HCT116 (cell line): ENCODE measurements around the gene ABI1. TPM values are rescaled to one million over a fixed set of nuclear protein-coding genes. Genes with fewer than 3 reads are reported as not detected.

Experiments used
- ATAC-seq: fragments of 200-7000 bp; cut with Tn5 transposase; 2 replicates; pipeline ENCODE4 v1.9.1; 2020; ENCODE audit warnings: mild to moderate bottlenecking, moderate library complexity
- BruUV-seq: library from RNA; stranded (reverse); fragments of 400-500 nt; replicated peaks from 2 replicates; lab custom pipeline; 2021; lab: Mats Ljungman, UMichigan
- CTCF ChIA-PET: fragments of 300-600 bp; sonication (Branson Sonifier 250); formaldehyde crosslinking; loops from one replicate; lab custom pipeline; 2021; ENCODE audit warnings: antibody characterized with exemption; lab: Charles Lee
- POLR2A ChIA-PET: fragments of 300-600, 350-600 bp; sonication (Branson Sonifier 250); formaldehyde crosslinking; loops from one replicate; lab custom pipeline; 2021; ENCODE audit warnings: antibody characterized with exemption; lab: Charles Lee
- RAD21 ChIA-PET, 2 experiments: fragments of 300-600 bp; sonication (Branson Sonifier 250); formaldehyde crosslinking; loops; one replicate each; lab custom pipeline; 2023; ENCODE audit warnings: low total read pairs in 2 of 2; ENCODE audit not compliant: uncharacterized antibody in 2 of 2, unreplicated experiment in 2 of 2, low non-redundant PET in 1 of 2; lab: Charles Lee
- DNase-seq: peaks from one replicate; pipeline ENCODE4 v3.0.0-alpha.2; 2010; ENCODE audit warnings: low read depth, low spot score
- H2AFZ ChIP-seq: fragments of 200-600 bp; shearing (Covaris generic), sonication (generic); 2 replicates; pipeline ENCODE4 v1.6.1; 2017; ENCODE audit warnings: low read depth, mixed run types, mixed read lengths, antibody characterized with exemption, low read length; ENCODE audit not compliant: poor library complexity, severe bottlenecking
- H3K27ac ChIP-seq: 2 replicates; pipeline ENCODE4 v1.5.1; 2012; ENCODE audit warnings: low read depth, low read length
- H3K27me3 ChIP-seq: fragments of 200-600 bp; sonication (generic); 2 replicates; pipeline ENCODE4 v1.6.1; 2016; ENCODE audit warnings: mixed run types, low read length, mixed read lengths; ENCODE audit not compliant: insufficient read depth
- H3K36me3 ChIP-seq, 2 experiments: fragments of 200-500 bp in 1 of 2; fragments of 200-600 bp in 1 of 2; sonication (Bioruptor generic) in 1 of 2; sonication (generic) in 1 of 2; 2 replicates each; pipeline versions ENCODE4 v1.5.1 to v1.6.1; 2014 to 2016; ENCODE audit warnings: low read length in 2 of 2, inconsistent platforms in 1 of 2, mixed read lengths in 1 of 2, mixed run types in 1 of 2; ENCODE audit not compliant: insufficient read depth in 2 of 2, control insufficient read depth in 1 of 2
- H3K4me1 ChIP-seq, 2 experiments: fragments of 200-600 bp in 1 of 2; sonication (generic) in 1 of 2; 2 replicates each; pipeline versions ENCODE4 v1.5.1 to v1.6.1; 2012 to 2017; ENCODE audit warnings: low read length in 2 of 2, inconsistent platforms in 1 of 2, mild to moderate bottlenecking in 1 of 2, mixed read lengths in 1 of 2, mixed run types in 1 of 2, moderate library complexity in 1 of 2; ENCODE audit not compliant: insufficient read depth in 2 of 2, control insufficient read depth in 1 of 2
- H3K4me2 ChIP-seq: fragments of 200-600 bp; sonication (generic); 2 replicates; pipeline ENCODE4 v1.6.1; 2017; ENCODE audit warnings: mixed run types, low read length, mixed read lengths
- H3K4me3 ChIP-seq, 2 experiments: fragments of 200-600 bp in 1 of 2; sonication (generic) in 1 of 2; replicated peaks in 1 of 2; 2 replicates each; pipeline ENCODE4 v1.5.1; 2011 to 2016; ENCODE audit warnings: low read length in 2 of 2, control low read depth in 1 of 2, low read depth in 1 of 2, mild to moderate bottlenecking in 1 of 2, mixed read lengths in 1 of 2, mixed run types in 1 of 2
- H3K79me2 ChIP-seq: fragments of 200-600 bp; sonication (generic); 2 replicates; pipeline ENCODE4 v1.6.1; 2017; ENCODE audit warnings: mild to moderate bottlenecking, mixed run types, low read length, moderate library complexity, mixed read lengths; ENCODE audit not compliant: insufficient read depth
- H3K9ac ChIP-seq: fragments of 200-600 bp; sonication (generic); 2 replicates; pipeline ENCODE4 v1.6.1; 2016; ENCODE audit warnings: low read length, mixed read lengths
- H3K9me2 ChIP-seq: fragments of 200-600 bp; sonication (generic), shearing (Covaris generic); 2 replicates; pipeline ENCODE4 v1.6.1; 2017; ENCODE audit warnings: mixed run types, mild to moderate bottlenecking, moderate library complexity; ENCODE audit not compliant: insufficient read depth
- H3K9me3 ChIP-seq, 2 experiments: fragments of 200-500 bp in 1 of 2; fragments of 200-600 bp in 1 of 2; sonication (Bioruptor generic) in 1 of 2; sonication (generic) in 1 of 2; 2 replicates each; pipeline ENCODE4 v1.6.1; 2014 to 2017; ENCODE audit warnings: low read length in 2 of 2, mixed read lengths in 2 of 2, inconsistent platforms in 1 of 2, low read depth in 1 of 2, mild to moderate bottlenecking in 1 of 2, mixed run types in 1 of 2, moderate library complexity in 1 of 2; ENCODE audit not compliant: control insufficient read depth in 1 of 2, insufficient read depth in 1 of 2
- H4K20me1 ChIP-seq: fragments of 200-600 bp; sonication (generic), shearing (Covaris generic); 2 replicates; pipeline ENCODE4 v1.6.1; 2017; ENCODE audit warnings: mixed run types, mild to moderate bottlenecking, moderate library complexity; ENCODE audit not compliant: insufficient read depth
- CBX3 ChIP-seq: IDR thresholded peaks from 2 replicates; pipeline ENCODE4 v1.6.1; 2012; ENCODE audit warnings: low read depth
- EGR1 ChIP-seq: IDR thresholded peaks from 2 replicates; pipeline ENCODE4 v1.6.1; 2012; ENCODE audit warnings: low read depth
- EZH2phosphoT487 ChIP-seq: fragments of 200-600 bp; IDR thresholded peaks from 2 replicates; pipeline ENCODE4 v1.6.1; 2018; ENCODE audit warnings: antibody characterized with exemption, borderline replicate concordance
- FOSL1 ChIP-seq: IDR thresholded peaks from 2 replicates; pipeline ENCODE4 v1.6.1; 2012; ENCODE audit warnings: low read depth
- JUND ChIP-seq: IDR thresholded peaks from 2 replicates; pipeline ENCODE4 v1.6.1; 2012
- POLR2A ChIP-seq: IDR thresholded peaks from 2 replicates; pipeline ENCODE4 v1.7.0; 2011; ENCODE audit warnings: borderline replicate concordance; ENCODE audit not compliant: insufficient read depth, insufficient read length; ENCODE audit errors: extremely low read depth
- RAD21 ChIP-seq: IDR thresholded peaks from 2 replicates; pipeline ENCODE4 v1.6.1; 2012; ENCODE audit warnings: low read depth, mild to moderate bottlenecking
- REST ChIP-seq: IDR thresholded peaks from 2 replicates; pipeline ENCODE4 v1.6.1; 2012; ENCODE audit warnings: low read depth
- SIN3A ChIP-seq: IDR thresholded peaks from 2 replicates; pipeline ENCODE4 v1.6.1; 2012; ENCODE audit warnings: low read depth
- SP1 ChIP-seq: IDR thresholded peaks from 2 replicates; pipeline ENCODE4 v1.6.1; 2012; ENCODE audit warnings: low read depth
- SRF ChIP-seq: IDR thresholded peaks from 2 replicates; pipeline ENCODE4 v1.6.1; 2012; ENCODE audit warnings: low read depth
- TCF7L2 ChIP-seq: IDR thresholded peaks from 2 replicates; pipeline ENCODE4 v1.7.0; 2011; ENCODE audit warnings: borderline replicate concordance, inconsistent platforms; ENCODE audit not compliant: insufficient read depth, insufficient read length; ENCODE audit errors: extremely low read depth
- YY1 ChIP-seq: IDR thresholded peaks from 2 replicates; pipeline ENCODE4 v1.6.1; 2011; ENCODE audit warnings: low read length, low read depth, moderate library complexity, mild to moderate bottlenecking; ENCODE audit not compliant: insufficient replicate concordance; ENCODE audit errors: extremely low read depth
- ZFX ChIP-seq: fragments of 450-650 bp; IDR thresholded peaks from 2 replicates; pipeline ENCODE4 v1.6.1; 2017
- intact Hi-C: fragments of 100-400 bp; cut with micrococcal nuclease; formaldehyde crosslinking; loops from 2 replicates; pipeline ENCODE4 v1.10.0; 2022
- total RNA-seq: library from RNA; stranded (reverse); gene quantifications from one replicate; pipeline ENCODE4 v1.2.1, GENCODE V29; 2021; ENCODE audit not compliant: unreplicated experiment
- TF ChIP-seq, protein P1 (sequence below): IDR thresholded peaks from 2 replicates; pipeline ENCODE4 v1.6.1; 2012
- TF ChIP-seq, protein P2 (sequence below), 3 experiments: fragments of 200-600 bp in 1 of 3; sonication (generic) in 1 of 3; IDR thresholded peaks in 2 of 3; conservative IDR thresholded peaks in 1 of 3; 2 replicates each; pipeline ENCODE4 v1.5.1; 2012 to 2017; ENCODE audit warnings: low read depth in 2 of 3, low read length in 2 of 3, antibody characterized with exemption in 1 of 3, borderline replicate concordance in 1 of 3, control low read depth in 1 of 3, mild to moderate bottlenecking in 1 of 3, mixed read lengths in 1 of 3, mixed run types in 1 of 3, moderate library complexity in 1 of 3; ENCODE audit not compliant: insufficient read depth in 1 of 3
- TF ChIP-seq, protein P3 (sequence below): IDR thresholded peaks from 2 replicates; pipeline ENCODE4 v1.6.1; 2012

Gene ABI1
- total RNA-seq, 1 experiment from 2014 or later, result 34.8 TPM

DNA sequence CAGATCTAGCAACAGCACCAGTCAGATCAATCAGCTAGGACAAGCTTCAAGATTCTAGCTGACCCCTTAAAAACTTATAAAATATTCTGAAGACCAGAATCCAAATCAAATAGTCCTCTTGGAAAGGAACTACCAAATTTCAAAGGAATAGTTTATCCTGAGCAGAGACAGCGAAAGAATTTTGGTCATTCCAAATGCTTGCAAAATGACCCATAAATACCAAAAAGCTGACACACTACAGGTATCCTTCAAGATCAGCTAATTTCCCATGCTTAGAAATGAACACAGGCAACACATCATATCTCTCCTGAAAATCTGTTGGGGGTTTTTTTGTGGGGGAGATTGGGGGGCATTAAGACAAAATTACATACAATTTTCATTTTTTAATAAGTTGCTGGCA, 84.5 kb downstream of the ABI1 start (continued):
- no peak for TF ChIP-seq REST

- DNase-seq (no peak), ATAC-seq (no peak)
- H2AFZ ChIP-seq, result no peak overlapping the region
- H4K20me1 ChIP-seq, result no peaks in the 10 kb centered on the region
- no peaks in the 10 kb centered on the region for H3K36me3 ChIP-seq
- no peak overlapping the region for H3K4me2 ChIP-seq
- intact Hi-C loops, result loop anchor here (2.0 kb wide), 1 partner anchor 13 kb away; no protein-coding TSS in a partner anchor
- H3K27me3 ChIP-seq, result no peaks in the 10 kb centered on the region
- CTCF ChIA-PET, result no interaction called here
- no peak overlapping the region for H3K27ac ChIP-seq
- no TSS peak for BruUV-seq
- H3K9ac ChIP-seq, result no peak overlapping the region
- TF ChIP-seq TCF7L2, result no peak
- TF ChIP-seq, protein P1, sequence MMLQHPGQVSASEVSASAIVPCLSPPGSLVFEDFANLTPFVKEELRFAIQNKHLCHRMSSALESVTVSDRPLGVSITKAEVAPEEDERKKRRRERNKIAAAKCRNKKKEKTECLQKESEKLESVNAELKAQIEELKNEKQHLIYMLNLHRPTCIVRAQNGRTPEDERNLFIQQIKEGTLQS, result no peak
- no peak for TF ChIP-seq EGR1
- no peak for TF ChIP-seq CBX3
- TF ChIP-seq EZH2phosphoT487, result no peak
- no peak for TF ChIP-seq SRF
- TF ChIP-seq, protein P2, sequence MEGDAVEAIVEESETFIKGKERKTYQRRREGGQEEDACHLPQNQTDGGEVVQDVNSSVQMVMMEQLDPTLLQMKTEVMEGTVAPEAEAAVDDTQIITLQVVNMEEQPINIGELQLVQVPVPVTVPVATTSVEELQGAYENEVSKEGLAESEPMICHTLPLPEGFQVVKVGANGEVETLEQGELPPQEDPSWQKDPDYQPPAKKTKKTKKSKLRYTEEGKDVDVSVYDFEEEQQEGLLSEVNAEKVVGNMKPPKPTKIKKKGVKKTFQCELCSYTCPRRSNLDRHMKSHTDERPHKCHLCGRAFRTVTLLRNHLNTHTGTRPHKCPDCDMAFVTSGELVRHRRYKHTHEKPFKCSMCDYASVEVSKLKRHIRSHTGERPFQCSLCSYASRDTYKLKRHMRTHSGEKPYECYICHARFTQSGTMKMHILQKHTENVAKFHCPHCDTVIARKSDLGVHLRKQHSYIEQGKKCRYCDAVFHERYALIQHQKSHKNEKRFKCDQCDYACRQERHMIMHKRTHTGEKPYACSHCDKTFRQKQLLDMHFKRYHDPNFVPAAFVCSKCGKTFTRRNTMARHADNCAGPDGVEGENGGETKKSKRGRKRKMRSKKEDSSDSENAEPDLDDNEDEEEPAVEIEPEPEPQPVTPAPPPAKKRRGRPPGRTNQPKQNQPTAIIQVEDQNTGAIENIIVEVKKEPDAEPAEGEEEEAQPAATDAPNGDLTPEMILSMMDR (IDR thresholded peaks at IDR 0.05 in 2 of 3, conservative IDR thresholded peaks at IDR 0.05 in 1 of 3; ENCODE audit: borderline replicate concordance in 1 of 3, insufficient read depth in 1 of 3, low read depth in 2 of 3, low read length in 2 of 3), result no peak
- TF ChIP-seq RAD21, result no peak
- no peak for TF ChIP-seq POLR2A
- TF ChIP-seq REST, result no peak
- TF ChIP-seq SIN3A, result no peak
- no peak for TF ChIP-seq FOSL1
- no peak for TF ChIP-seq JUND
- TF ChIP-seq, protein P3, sequence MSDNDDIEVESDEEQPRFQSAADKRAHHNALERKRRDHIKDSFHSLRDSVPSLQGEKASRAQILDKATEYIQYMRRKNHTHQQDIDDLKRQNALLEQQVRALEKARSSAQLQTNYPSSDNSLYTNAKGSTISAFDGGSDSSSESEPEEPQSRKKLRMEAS, result no peak
- TF ChIP-seq YY1, result no peak
- TF ChIP-seq SP1, result no peak
- TF ChIP-seq ZFX, result no peak
- H3K79me2 ChIP-seq, result peaks cover 28% of the 10 kb centered on the region
- H3K4me1 ChIP-seq, result peaks cover 5 to 9% of the 10 kb centered on the region in 2 experiments; a peak in 3 of 4 replicates
- POLR2A ChIA-PET, result no interaction called here
- no peak overlapping the region for H3K4me3 ChIP-seq
- H3K9me3 ChIP-seq, result no peaks in the 10 kb centered on the region; a peak in 1 of 4 replicates
- H3K9me2 ChIP-seq, result no peaks in the 10 kb centered on the region
- RAD21 ChIA-PET, result no interaction called here
Observed at GRCh38 chr10:26773633-26774032, 87.1 kb downstream of the ABI1 start.
